ENCODE results near the gene EFNA4. TPM values are rescaled to one million over a fixed set of nuclear protein-coding genes. Genes with fewer than 3 reads are reported as not detected.

The EFNA4 gene, protein sequence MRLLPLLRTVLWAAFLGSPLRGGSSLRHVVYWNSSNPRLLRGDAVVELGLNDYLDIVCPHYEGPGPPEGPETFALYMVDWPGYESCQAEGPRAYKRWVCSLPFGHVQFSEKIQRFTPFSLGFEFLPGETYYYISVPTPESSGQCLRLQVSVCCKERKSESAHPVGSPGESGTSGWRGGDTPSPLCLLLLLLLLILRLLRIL
- total RNA-seq = 10 to 100 TPM; 23.0 to 33.5 TPM
- long read RNA-seq, transcript EFNA4-203 (4 exons, 1,052 nt) = minor isoform, 5 of 20 reads
- long read RNA-seq, transcript EFNA4-202 (4 exons, 1,263 nt) = major isoform, 15 of 20 reads
- long read RNA-seq, partial matches to known transcripts = 0 of 20 reads
- long read RNA-seq, other reads (novel, unspliced or antisense) = 0 of 20 reads

DNA sequence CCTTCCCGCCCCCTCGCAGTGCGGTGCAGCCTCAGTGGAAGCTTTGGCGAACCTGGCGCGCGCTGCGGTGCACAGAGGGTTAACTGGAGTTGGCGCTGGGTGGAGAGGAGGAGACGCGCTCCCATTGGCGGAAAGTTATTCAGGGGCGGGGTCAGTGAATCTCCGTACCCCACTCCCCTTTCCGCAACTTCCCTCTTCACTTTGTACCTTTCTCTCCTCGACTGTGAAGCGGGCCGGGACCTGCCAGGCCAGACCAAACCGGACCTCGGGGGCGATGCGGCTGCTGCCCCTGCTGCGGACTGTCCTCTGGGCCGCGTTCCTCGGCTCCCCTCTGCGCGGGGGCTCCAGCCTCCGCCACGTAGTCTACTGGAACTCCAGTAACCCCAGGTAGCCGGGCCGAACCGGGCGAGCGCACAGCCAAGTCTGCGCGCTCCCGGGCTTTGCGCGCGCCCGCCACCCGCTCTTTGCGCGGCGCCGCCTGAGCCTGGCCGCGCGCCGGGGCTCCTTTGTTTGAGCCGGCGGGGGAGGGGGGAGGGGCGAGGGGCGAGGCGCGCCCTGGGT, at the start of gene EFNA4:
EFNA4 (plus strand) TSS at position 191 of the 561 bp plus-strand sequence; CDS start at position 275, 84 bp downstream.
- peak; percentile 92 for DNase-seq
- intact Hi-C loops (cut with DNase I, micrococcal nuclease) = no loop called here
- ATAC-seq = peak; percentile 83

DNA sequence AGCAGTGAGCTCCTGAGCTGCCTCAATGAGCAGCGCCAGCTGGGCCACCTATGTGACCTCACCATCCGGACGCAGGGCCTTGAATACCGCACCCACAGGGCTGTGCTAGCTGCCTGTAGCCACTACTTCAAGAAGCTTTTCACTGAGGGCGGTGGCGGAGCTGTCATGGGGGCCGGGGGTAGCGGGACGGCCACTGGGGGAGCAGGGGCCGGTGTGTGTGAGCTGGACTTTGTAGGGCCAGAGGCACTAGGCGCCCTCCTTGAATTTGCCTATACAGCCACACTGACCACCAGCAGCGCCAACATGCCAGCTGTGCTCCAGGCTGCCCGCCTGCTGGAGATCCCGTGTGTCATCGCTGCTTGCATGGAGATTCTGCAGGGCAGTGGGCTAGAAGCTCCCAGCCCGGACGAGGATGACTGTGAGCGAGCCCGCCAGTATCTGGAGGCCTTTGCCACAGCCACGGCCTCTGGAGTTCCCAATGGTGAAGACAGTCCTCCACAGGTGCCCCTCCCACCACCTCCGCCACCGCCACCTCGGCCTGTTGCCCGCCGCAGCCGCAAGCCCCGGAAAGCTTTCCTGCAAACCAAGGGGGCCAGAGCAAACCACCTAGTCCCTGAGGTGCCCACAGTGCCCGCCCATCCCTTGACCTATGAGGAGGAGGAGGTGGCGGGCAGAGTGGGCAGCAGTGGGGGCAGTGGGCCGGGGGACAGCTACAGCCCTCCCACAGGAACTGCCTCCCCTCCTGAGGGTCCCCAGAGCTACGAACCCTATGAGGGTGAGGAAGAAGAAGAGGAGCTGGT, 48.6 kb upstream of the EFNA4 start:
- DNase-seq = no peak
- intact Hi-C loops (cut with DNase I, micrococcal nuclease) = loop anchor here in 1 of 2 donors (10.0 kb wide), 1 partner anchor 50 kb away; the partner anchor contains the start of gene PYGO2

DNA sequence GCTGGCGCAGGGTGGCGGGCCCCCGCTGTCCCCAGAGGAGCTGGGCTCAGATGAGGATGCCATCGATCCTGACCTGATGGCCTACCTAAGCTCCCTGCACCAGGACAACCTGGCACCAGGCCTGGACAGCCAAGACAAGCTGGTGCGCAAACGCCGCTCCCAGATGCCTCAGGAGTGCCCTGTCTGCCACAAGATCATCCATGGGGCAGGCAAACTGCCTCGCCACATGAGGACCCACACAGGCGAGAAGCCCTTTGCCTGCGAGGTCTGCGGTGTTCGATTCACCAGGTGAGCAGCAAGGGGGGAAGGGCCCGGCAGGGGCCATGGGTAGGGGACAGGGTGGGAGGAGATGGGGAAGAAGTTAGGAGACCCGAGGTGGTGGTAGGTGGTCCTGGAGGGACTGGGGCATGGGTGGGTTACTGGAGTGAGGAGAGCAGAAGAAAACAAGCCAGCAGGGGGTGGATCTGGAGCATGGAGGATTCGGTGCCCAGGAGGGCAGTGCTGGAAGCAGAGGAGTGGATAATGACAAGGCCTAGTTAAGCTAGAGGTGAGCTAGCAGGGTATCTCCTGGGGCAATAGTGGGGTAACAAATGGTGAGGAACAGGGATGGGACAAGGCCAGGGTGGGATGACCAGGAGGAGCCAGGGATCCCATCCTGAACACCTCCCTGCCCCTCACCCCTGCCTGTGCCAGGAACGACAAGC, 47.9 kb upstream of the EFNA4 start:
- intact Hi-C loops (cut with DNase I, micrococcal nuclease) = loop anchor here in 1 of 2 donors (10.0 kb wide), 1 partner anchor 51 kb away; the partner anchor contains the start of gene PYGO2
- peak in 1 of 2 donors; percentile 34 for DNase-seq

More for the DNA sequence above, 48.6 kb upstream of the EFNA4 start:
- no peak for ATAC-seq

DNA sequence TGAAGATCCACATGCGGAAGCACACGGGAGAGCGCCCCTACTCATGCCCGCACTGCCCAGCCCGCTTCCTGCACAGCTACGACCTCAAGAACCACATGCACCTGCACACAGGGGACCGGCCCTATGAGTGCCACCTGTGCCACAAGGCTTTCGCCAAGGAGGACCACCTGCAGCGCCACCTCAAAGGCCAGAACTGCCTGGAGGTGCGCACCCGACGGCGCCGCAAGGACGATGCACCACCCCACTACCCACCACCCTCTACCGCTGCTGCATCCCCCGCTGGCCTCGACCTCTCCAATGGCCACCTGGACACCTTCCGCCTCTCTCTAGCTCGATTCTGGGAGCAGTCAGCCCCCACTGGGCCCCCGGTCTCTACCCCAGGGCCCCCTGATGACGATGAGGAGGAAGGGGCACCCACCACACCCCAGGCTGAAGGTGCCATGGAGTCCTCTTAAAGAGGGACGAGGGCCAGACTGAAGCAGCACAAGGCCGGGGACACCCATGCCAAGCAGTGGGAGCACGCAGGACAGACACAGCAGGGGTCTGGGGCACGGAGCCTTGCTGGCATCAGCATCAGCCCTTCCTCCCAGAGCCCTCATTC, 47.2 kb upstream of the EFNA4 start:
- DNase-seq (peak; percentile 55 to 59), ATAC-seq (no peak)
- intact Hi-C loops (cut with DNase I, micrococcal nuclease) = loop anchor here in 1 of 2 donors (10.0 kb wide), 1 partner anchor 52 kb away; the partner anchor contains the start of gene PYGO2

More for the DNA sequence above, 47.9 kb upstream of the EFNA4 start:
- ATAC-seq = no peak

DNA sequence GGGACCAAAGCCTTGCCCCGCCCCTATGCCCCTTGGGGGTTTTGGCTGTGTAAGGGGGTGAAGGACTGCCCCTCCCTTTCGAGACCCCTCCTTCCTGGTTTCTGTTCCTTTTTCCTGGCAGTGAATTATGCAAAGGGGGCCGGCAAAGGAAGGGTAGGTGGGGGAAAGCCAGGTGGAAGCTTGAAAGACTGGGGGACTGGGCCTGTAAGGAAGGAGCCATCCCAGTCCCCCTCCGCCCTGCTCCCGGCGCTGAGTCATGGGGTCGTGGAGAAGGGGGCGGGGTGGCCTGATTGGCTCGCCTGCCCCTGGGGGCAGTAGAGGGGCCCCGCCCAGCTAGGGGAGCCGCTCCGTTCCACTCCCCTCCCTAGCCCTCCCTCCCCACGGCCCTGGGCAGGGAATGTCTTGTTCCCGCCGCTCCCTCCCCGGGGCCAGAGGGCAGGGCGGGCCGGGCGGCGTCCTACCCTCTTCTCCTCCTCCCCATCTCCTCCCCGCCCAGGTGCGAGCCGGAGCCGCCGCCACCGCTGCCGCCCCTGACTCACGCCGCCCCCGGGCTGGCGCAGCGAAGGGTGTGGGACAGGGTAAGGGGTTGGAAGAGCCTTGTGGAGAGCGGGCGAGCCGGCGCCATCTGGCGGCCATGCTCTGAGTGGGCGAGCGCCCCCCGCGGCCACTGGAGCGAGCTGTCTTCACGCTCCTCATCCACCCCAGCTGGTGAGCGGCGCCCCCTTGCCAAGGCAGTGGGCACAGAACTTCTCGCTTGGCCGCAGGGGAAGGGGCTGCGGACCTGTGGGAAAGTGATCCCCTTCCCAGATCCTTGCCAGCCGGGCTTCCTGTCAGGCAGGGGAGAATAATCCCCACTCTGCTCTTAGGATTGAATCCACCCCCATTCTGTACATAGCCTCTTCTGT, 46.2 kb upstream of the EFNA4 start:
- intact Hi-C loops (cut with DNase I, micrococcal nuclease) = loop anchor here in 1 of 2 donors (10.0 kb wide), 1 partner anchor 52 kb away; the partner anchor contains the start of gene PYGO2
- peak; percentile 94 to 96 for DNase-seq
- peak; percentile 81 for ATAC-seq

DNA sequence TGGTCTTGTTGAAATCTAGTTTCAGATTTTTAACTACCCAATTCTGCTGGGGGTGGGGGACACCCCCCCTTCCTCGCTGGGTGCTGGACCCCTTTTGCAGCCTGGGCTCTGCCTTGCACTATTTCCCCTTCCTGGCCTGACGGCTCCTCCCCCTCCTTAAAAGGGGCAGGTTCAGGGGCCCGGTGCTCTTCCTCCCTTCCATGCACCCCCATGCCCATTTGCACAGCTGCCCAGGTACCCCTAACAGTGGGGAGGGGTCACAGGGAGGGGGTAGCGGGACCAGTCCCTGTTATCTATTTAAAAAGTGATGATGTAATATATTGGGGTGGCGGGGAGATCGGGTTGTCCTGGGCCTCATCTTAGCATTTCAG, 45.6 kb upstream of the EFNA4 start:
- DNase-seq (peak in 1 of 2 donors; percentile 49), ATAC-seq (peak; percentile 0)
- intact Hi-C loops (cut with DNase I, micrococcal nuclease) = loop anchor here in 1 of 2 donors (10.0 kb wide), 1 partner anchor 53 kb away; the partner anchor contains the start of gene PYGO2

DNA sequence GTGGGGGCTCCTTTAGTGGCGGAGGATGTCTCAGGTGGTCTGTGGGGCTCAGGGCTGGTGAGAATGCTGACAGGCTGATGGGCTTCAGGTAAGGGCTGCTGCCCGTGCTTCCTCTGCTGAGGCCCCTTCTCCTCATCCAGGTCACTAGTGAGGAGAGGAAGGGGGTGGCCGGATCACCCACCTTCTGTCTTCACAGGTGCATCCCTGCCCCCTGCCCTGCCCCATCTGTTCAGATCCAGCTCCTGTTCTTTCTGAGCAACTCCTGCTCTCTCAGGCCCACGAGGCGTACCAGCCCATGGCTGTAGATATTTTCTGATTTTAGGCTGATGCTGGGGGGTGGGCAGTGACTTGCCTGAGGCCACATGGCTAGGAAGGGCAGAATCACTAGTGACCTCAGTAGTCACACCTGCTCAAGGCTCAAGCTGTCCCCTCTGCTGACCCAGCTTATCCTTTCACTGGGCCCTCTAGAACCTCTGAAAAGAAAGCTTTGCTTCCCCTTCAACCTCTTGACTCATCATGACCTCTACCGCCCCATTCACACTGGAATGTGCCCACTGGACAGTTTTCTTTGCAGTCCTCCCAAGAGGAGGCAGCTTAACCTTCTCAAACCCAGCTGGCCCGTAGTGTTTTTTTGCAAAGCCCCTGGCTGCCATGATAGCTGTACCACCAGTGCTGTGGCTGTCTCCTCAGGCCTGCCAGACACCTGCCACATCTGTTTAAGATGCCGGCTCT, 44.8 kb upstream of the EFNA4 start:
- intact Hi-C loops (cut with DNase I, micrococcal nuclease) = loop anchor here in 1 of 2 donors (10.0 kb wide), 1 partner anchor 54 kb away; the partner anchor contains the start of gene PYGO2
- ATAC-seq = no peak
- no peak for DNase-seq

DNA sequence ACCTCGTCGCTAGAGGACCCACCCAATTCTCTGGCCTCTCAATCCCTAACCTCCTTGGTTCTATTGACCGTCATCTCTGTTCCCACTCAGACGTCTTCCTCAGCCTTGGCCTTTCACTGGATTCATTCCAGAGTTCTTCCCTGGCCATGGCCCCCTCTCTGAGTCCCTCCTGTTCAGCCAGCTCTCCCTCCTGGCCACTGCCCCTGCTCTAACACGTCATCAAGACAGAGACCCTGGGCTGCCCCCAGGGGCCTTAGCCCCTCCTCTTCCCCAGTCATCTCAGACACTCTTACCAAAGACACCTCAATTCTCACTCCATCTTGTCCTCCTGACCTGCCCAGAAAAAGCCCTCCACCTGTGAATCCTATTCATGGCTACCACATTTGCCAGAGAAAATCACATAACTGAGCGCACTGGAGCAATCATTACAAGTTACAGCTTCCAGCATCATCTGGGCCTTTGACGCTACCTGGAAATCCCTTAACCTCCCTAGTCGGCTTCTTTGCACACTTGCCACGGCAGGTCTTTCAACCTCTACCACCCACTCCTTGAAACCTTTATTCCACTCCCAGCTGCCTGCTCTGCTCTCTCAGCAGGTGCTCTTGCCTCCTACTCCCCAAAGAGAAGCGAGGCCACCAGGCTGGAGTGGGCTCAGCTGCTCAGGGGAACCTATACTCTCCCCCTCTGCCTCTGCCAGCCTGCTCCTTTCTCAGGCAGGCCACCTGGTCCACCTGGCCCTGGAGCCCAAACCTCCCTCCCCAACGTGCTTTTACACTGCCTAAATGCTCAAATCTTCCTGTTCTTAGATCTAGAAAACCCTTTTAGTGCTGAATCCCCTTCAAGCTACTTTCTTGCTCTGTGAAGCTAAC, 43.9 kb upstream of the EFNA4 start:
- no peak for ATAC-seq
- DNase-seq = no peak
- intact Hi-C loops (cut with DNase I, micrococcal nuclease) = loop anchor here in 1 of 2 donors (10.0 kb wide), 1 partner anchor 55 kb away; the partner anchor contains the start of gene PYGO2

DNA sequence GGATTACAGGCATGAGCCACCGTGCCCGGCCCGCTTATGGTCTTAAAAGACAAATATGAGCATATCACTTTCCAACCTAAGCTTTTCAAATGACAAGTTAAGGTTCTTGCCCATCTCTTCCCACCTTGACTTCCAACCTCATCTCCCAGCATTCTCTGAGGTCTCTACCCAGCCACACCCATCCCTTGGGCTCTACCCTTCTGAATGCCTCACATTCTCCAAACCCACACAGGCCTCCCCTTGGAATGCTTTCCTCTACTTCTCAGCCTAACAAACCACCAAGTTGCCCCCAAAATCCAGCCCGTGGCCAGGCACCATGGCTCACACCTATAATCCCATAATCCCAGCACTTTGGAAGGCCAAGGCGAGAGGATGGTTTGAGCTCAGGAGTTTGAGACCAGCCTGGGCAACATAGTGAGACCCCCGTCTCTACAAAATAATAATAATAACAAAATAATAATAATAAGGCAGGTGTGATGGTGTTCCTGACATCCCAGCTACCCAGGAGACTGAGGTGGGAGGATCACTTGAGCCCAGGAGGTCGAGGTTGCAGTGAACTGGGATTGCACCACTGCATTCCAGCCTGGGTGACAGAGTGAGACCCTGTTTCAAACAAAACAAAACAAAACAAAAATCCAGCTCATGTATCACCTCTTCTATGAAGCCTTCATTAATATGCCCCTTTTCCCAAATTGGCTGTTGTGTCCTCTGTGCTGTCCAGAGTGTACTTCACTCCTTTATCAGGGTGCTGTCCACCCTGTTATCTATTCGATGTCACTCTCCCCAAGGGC, 41.2 kb upstream of the EFNA4 start:
- ATAC-seq = no peak
- no peak for DNase-seq
- intact Hi-C loops (cut with DNase I, micrococcal nuclease) = no loop called here

DNA sequence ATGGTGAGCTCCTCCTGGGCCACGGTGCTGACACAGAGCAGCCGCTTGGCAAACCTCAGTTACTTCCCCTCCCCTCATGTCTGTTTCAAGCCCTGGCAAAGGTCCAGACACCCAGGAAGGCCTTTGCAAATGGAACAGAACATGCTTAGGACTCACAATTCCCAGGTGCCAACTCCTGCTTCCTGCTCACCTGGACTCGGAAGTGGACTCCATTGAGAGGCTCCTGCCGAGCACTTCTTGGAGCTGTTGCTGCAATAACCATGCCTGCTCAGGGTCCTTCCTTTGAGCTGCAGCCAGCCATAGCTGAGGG, 40.7 kb upstream of the EFNA4 start:
- peak; percentile 56 for ATAC-seq
- intact Hi-C loops (cut with DNase I, micrococcal nuclease) = no loop called here
- peak in 1 of 2 donors; percentile 62 for DNase-seq

DNA sequence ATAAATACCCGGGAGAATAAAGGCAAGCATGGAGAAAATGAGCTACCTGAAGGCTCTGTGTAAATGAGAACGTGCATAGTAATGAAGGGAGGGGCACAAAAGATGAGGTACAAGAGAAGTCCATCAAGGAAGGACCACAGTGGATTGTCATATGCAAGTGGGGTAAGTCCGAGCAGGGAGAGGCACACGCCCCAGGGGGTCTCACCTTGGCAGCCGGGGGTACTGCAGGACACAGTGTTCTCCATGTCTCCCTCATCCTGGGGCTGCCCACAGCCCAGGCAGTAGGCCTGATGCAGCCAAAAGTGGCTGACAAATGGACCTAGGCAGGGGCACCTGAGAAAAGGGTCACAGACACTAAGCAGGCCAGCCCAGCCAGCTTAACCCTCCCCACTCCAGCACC, 39.9 kb upstream of the EFNA4 start:
- intact Hi-C loops (cut with DNase I, micrococcal nuclease) = no loop called here
- ATAC-seq (no peak), DNase-seq (no peak)

DNA sequence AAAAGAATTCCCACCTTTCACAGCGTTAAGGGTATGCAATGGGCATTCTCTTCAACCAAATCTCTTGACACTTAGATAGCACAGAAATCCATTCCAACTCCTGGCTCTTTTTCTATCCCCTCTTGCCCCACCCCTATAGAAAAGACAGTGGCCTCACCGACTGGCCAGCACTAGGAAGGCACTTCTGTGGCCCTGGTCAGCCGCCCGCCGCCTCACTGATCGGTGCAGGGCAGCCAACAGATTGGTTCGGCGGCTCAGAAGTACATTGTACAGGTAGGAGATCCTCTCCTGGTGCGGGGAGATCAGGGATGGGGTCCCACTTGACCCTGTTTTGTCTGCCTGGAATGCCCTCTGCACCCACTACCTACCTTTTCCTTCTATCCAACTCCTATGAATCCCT, 39.2 kb upstream of the EFNA4 start:
- DNase-seq = no peak
- no peak for ATAC-seq
- intact Hi-C loops (cut with DNase I, micrococcal nuclease) = no loop called here

DNA sequence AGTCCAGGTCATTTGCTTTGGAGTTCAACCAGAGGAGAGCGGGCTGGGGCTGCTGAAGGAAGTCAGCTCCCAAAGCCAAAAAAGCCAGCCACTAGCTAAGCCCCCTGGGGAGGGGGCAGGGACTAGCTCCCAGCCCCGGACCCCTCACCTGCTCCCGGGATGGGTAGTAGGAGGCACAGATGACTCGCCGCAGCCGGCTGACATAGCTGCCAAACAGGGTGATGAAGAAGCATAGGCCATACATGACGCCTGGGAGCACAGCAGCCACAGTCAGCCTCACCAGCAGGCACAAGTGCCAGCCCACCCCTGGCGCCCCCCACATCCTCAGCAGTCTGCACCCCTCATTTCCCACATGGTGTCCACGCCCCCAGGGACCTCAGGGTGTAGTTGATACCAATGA, 37.4 kb upstream of the EFNA4 start:
- ATAC-seq = no peak
- intact Hi-C loops (cut with DNase I, micrococcal nuclease) = no loop called here
- DNase-seq = no peak

DNA sequence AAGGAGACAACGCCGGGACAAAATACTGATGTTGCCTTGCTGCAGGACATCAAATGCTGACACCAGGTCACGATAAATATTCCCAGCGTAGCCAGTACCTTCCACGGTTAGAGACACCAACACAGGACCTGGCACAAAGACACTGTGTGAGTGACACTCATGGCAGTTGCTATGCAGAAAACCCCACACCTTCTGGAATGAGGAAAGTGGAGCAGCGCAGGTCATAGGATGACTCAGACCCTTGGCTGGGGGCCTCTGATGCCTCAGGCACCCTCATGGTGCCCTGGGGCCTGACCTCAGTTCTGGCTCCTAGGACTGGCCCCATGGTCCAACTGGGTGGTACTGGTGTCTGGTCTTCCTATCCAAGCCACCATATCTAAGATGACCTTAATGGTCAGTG, 37.0 kb upstream of the EFNA4 start:
- no peak for DNase-seq
- no peak for ATAC-seq
- intact Hi-C loops (cut with DNase I, micrococcal nuclease) = no loop called here

All from left colon (tissue), 2 donors.